Sciatic nerve (tissue), 2 donors: ENCODE measurements around the gene RASSF3. TPM values are rescaled to one million over a fixed set of nuclear protein-coding genes. Genes with fewer than 3 reads are reported as not detected.

Experiments
- ATAC-seq: fragments of 200-7000 bp; cut with Tn5 transposase; one replicate; pipeline ENCODE4 v1.9.1; 2020; ENCODE audit warnings: mild to moderate bottlenecking, moderate library complexity
- DNase-seq: peaks from one replicate; pipeline ENCODE4 v3.0.0-alpha.2; 2020; ENCODE audit warnings: low spot score
- intact Hi-C: fragments of 100-400 bp; cut with DNase I; formaldehyde crosslinking; loops from one replicate; pipeline ENCODE4 v1.14.2; 2022
- microRNA-seq: library from miRNA; unstranded; fragments of <30 nt; microRNA quantifications from one replicate; pipeline ENCODE4 v1.2.0, GENCODE V29; 2020
- total RNA-seq: library from RNA; stranded (reverse); fragmentation: NEBNext Ultra II Directional; extraction: Animal tissue kit (Norgen Biotek cat#: 25700); gene quantifications from one replicate; pipeline ENCODE4 v1.2.1, GENCODE V29; 2021
- donor health status: DM: no; HTN: no; CAD: no.
- donor health status: DM: no; HTN: no; CAD: no.

RASSF3 gene
- total RNA-seq, 1 donor from 2014 or later = 49.3 TPM

- no peak for DNase-seq
- intact Hi-C loops = no loop called here
- no peak for ATAC-seq
Measured at GRCh38 chr12:64737539-64737938, 127.2 kb downstream of the RASSF3 start.

- DNase-seq (no peak), ATAC-seq (no peak)
- intact Hi-C loops = no loop called here
Measured at GRCh38 chr12:64739778-64740177, 129.5 kb downstream of the RASSF3 start.

GRCh38 chr12:64740646-64741045 is 130.4 kb downstream of the RASSF3 start:
- intact Hi-C loops = no loop called here

GRCh38 chr12:64742416-64742815 is 132.1 kb downstream of the RASSF3 start:
- ATAC-seq = no peak
- no peak for DNase-seq
- intact Hi-C loops = no loop called here

More at GRCh38 chr12:64740646-64741045, 130.4 kb downstream of the RASSF3 start:
- DNase-seq (no peak), ATAC-seq (no peak)

- DNase-seq (no peak), ATAC-seq (no peak)
- intact Hi-C loops = no loop called here
Measured at GRCh38 chr12:64743206-64743605, 132.9 kb downstream of the RASSF3 start.

GRCh38 chr12:64744422-64745258 is 134.3 kb downstream of the RASSF3 start:
- intact Hi-C loops = no loop called here
- no peak for DNase-seq
- no peak for ATAC-seq

GRCh38 chr12:64745259-64745807 is 135.0 kb downstream of the RASSF3 start:
- no peak for ATAC-seq
- no peak for DNase-seq
- intact Hi-C loops = no loop called here

GRCh38 chr12:64745980-64746379 is 135.7 kb downstream of the RASSF3 start:
- intact Hi-C loops = no loop called here
- ATAC-seq (no peak), DNase-seq (no peak)

GRCh38 chr12:64746663-64747062 is 136.4 kb downstream of the RASSF3 start:
- intact Hi-C loops = no loop called here
- no peak for ATAC-seq
- no peak for DNase-seq

Small RNA genes within 50 kb of the gene (microRNA-seq; reads per million reads assigned to microRNA genes)
- gene MIR548C (not detected), gene MIR548Z (not detected)

Other genes with a start within 250 kb of the RASSF3 start
- gene C12orf56, start 219.7 kb upstream of the RASSF3 start, total RNA-seq = 9.2 TPM
- 68.3 TPM for gene XPOT, start 206.1 kb upstream of the RASSF3 start, total RNA-seq
- 29.9 TPM for gene TBK1, start 158.4 kb upstream of the RASSF3 start, total RNA-seq
- 82.8 TPM for gene GNS, start 148.9 kb downstream of the RASSF3 start, total RNA-seq
- 6.2 TPM for gene TBC1D30, start 214.2 kb downstream of the RASSF3 start, total RNA-seq